HG02981 (cell line): Measurements from ENCODE around the gene CAPS.

ENCODE experiments used
- ATAC-seq: cut with Tn5 transposase; IDR thresholded peaks from one replicate; pipeline ENCODE4 v1.9.1; 2021; ENCODE audit warnings: mild to moderate bottlenecking, moderate library complexity; ENCODE audit not compliant: unreplicated experiment

Gene CAPS

GRCh38 chr19:5891938-5892771 is 21.9 kb upstream of the CAPS start:
- ATAC-seq: no peak

GRCh38 chr19:5892772-5893275 is 21.2 kb upstream of the CAPS start:
- ATAC-seq: no peak

- ATAC-seq: no peak
These were observed 20.7 kb upstream of the CAPS start for GRCh38 chr19:5893296-5893903.

- ATAC-seq: no peak
These were observed 19.9 kb upstream of the CAPS start for GRCh38 chr19:5893907-5894703.

GRCh38 chr19:5894704-5895349 is 19.2 kb upstream of the CAPS start:
- no peak for ATAC-seq

- no peak for ATAC-seq
These were observed 18.6 kb upstream of the CAPS start for GRCh38 chr19:5895409-5895808.

GRCh38 chr19:5895890-5896289 is 18.2 kb upstream of the CAPS start:
- no peak for ATAC-seq

GRCh38 chr19:5896365-5897076 is 17.5 kb upstream of the CAPS start:
- ATAC-seq: no peak

- no peak for ATAC-seq
These were observed 16.7 kb upstream of the CAPS start for GRCh38 chr19:5897189-5897969.

GRCh38 chr19:5899728-5900526 is 14.1 kb upstream of the CAPS start:
- ATAC-seq: no peak

- ATAC-seq: no peak
These were observed 13.1 kb upstream of the CAPS start for GRCh38 chr19:5900976-5901375.

GRCh38 chr19:5903056-5903623 is 10.9 kb upstream of the CAPS start:
- no peak for ATAC-seq

- peak; percentile 27 for ATAC-seq
These were observed 10.3 kb upstream of the CAPS start, which contains the start of gene NDUFA11 for GRCh38 chr19:5903624-5904351. NDUFA11 (minus strand) TSS chr19:5903790; CDS start chr19:5903708, 82 bp downstream.

- peak; percentile 76 for ATAC-seq
These were observed 9.5 kb upstream of the CAPS start, which contains the start of gene VMAC for GRCh38 chr19:5904352-5905113. VMAC (plus strand) TSS chr19:5904872; CDS start chr19:5904891, 19 bp downstream.

- ATAC-seq: peak; percentile 0
These were observed 8.8 kb upstream of the CAPS start for GRCh38 chr19:5905114-5905778.

GRCh38 chr19:5907241-5907640 is 6.8 kb upstream of the CAPS start:
- no peak for ATAC-seq
